Smooth muscle cell (in vitro differentiated cells): ENCODE results near the gene KLHL35. TPM values are rescaled to one million over a fixed set of nuclear protein-coding genes. Genes with fewer than 3 reads are reported as not detected.

Source experiments
- DNase-seq: peaks from one replicate; lab custom pipeline; 2025; ENCODE audit not compliant: unreplicated experiment; lab: John Stamatoyannopoulos, UW
- H2AFZ ChIP-seq: fragments of 200-600 bp; sonication (generic); 2 replicates; pipeline ENCODE4 v1.6.0; 2016; ENCODE audit warnings: antibody characterized with exemption, low read depth, mild to moderate bottlenecking
- H3F3A ChIP-seq: fragments of 200-600 bp; sonication (generic); 2 replicates; pipeline ENCODE4 v1.6.0; 2017; ENCODE audit warnings: antibody characterized with exemption, low read depth
- H3K27ac ChIP-seq: fragments of 200-600 bp; sonication (generic); 2 replicates; pipeline ENCODE4 v1.5.1; 2016; ENCODE audit warnings: low read depth, mild to moderate bottlenecking
- H3K27me3 ChIP-seq: fragments of 200-600 bp; sonication (generic); 2 replicates; pipeline ENCODE4 v1.6.1; 2016; ENCODE audit warnings: low read depth, mild to moderate bottlenecking
- H3K36me3 ChIP-seq: fragments of 200-600 bp; sonication (generic); 2 replicates; pipeline ENCODE4 v1.5.1; 2016; ENCODE audit warnings: low read depth
- H3K4me1 ChIP-seq: fragments of 200-600 bp; sonication (generic); 2 replicates; pipeline ENCODE4 v1.5.1; 2016; ENCODE audit warnings: low read depth
- H3K4me2 ChIP-seq: fragments of 200-600 bp; sonication (generic); 2 replicates; pipeline ENCODE4 v1.6.0; 2016; ENCODE audit warnings: mild to moderate bottlenecking
- H3K4me3 ChIP-seq: fragments of 200-600 bp; sonication (generic); 2 replicates; pipeline ENCODE4 v1.5.1; 2016; ENCODE audit warnings: mild to moderate bottlenecking
- H3K79me2 ChIP-seq: fragments of 200-600 bp; sonication (generic); 2 replicates; pipeline ENCODE4 v1.6.0; 2016; ENCODE audit warnings: low read depth, mild to moderate bottlenecking
- H3K9ac ChIP-seq: fragments of 200-600 bp; sonication (generic); 2 replicates; pipeline ENCODE4 v1.6.0; 2016; ENCODE audit warnings: low read depth
- H3K9me3 ChIP-seq: fragments of 200-600 bp; sonication (generic); replicated peaks from 2 replicates; pipeline ENCODE4 v1.5.1; 2016; ENCODE audit warnings: low read depth
- H4K20me1 ChIP-seq: fragments of 200-600 bp; sonication (generic); 2 replicates; pipeline ENCODE4 v1.6.0; 2016; ENCODE audit warnings: low read depth
- WGBS: methylation state at CpG from one replicate; pipeline ENCODE4 v1.1.7; 2016; ENCODE audit warnings: low lambda C conversion rate; 5-methylcytosine and 5-hydroxymethylcytosine counted together
- polyA plus RNA-seq: library from polyadenylated mRNA; unstranded; fragments of >200 nt; fragmentation: Nextera tagmentation; extraction: Ambion mirVana; gene quantifications from 2 replicates; pipeline ENCODE4 v1.2.1, GENCODE V29; 2016
- total RNA-seq: library from RNA; depleted of rRNA; stranded (reverse); fragments of >200 nt; gene quantifications from 2 replicates; pipeline ENCODE4 v1.2.3, GENCODE V29; 2014
- TF ChIP-seq, protein P1 (sequence below): fragments of 200-600 bp; sonication (generic); IDR thresholded peaks from 2 replicates; pipeline ENCODE4 v1.5.1; 2017; ENCODE audit warnings: borderline replicate concordance, mild to moderate bottlenecking, antibody characterized with exemption; ENCODE audit not compliant: insufficient read depth, poor library complexity, severe bottlenecking

Gene KLHL35
- total and polyA plus RNA-seq, 2 experiments from 2014 or later, result 1.0 to 3.0 TPM

DNA sequence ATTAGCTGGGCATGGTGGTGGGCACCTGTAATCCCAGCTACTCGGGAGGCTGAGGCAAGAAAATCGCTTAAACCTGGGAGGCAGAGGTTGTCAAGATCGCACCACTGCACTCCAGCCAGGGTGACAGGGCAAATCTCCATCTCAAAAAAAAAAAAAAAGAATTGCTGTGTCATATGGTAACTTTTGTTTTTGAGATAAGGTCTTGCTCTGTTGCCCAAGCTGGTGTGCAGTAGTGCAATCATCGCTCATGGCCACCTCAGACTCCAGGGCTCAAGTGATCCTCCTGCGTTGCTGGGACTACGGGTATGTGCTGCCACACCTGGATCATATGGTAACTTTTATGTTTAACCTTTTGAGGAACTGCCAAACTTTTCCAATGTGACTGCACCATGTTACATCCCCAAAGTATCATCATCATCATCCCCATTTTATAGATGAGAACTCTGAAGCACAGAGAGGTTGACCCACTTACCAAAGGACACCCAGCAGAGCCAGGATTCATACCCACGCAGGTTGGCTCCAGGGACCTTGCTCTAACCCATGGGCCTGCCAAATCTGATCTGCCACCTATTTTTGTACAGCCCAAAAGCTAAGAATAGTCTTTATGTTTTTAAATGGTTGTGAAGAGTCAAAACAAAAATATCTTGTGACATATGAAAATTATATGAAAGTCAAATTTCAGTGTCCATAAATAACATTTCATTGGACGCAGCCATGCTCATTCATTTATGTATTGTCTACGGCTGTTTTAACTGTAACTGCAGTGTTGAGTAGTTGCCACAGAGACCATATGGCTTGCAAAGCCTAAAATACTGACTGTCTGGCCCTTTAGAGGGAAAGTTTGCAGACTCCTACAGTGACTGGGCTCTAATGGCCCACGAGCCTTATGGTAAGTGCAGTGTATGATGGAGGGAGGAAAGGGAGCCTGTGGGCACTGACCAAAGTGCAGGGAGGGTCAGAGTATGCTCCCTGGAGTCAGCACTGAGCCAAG lies 47.5 kb upstream of the KLHL35 start:
- no peak for DNase-seq
- Histone ChIP-seq H4K20me1 (no peaks in the 10 kb centered on the region), H3F3A (no peaks in the 10 kb centered on the region), H3K79me2 (no peaks in the 10 kb centered on the region), H3K4me1 (peaks cover 3% of the 10 kb centered on the region), H3K4me3 (no peak overlapping the region), H3K27me3 (no peaks in the 10 kb centered on the region), H3K4me2 (no peak overlapping the region), H3K9ac (no peak overlapping the region), H3K36me3 (no peaks in the 10 kb centered on the region), H2AFZ (no peak overlapping the region), H3K27ac (no peak overlapping the region), H3K9me3 (no peaks in the 10 kb centered on the region)
- TF ChIP-seq, protein P1, sequence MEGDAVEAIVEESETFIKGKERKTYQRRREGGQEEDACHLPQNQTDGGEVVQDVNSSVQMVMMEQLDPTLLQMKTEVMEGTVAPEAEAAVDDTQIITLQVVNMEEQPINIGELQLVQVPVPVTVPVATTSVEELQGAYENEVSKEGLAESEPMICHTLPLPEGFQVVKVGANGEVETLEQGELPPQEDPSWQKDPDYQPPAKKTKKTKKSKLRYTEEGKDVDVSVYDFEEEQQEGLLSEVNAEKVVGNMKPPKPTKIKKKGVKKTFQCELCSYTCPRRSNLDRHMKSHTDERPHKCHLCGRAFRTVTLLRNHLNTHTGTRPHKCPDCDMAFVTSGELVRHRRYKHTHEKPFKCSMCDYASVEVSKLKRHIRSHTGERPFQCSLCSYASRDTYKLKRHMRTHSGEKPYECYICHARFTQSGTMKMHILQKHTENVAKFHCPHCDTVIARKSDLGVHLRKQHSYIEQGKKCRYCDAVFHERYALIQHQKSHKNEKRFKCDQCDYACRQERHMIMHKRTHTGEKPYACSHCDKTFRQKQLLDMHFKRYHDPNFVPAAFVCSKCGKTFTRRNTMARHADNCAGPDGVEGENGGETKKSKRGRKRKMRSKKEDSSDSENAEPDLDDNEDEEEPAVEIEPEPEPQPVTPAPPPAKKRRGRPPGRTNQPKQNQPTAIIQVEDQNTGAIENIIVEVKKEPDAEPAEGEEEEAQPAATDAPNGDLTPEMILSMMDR, result no peak
- 90% methylated on average over 10 of the region's 10 CpGs for WGBS

DNA sequence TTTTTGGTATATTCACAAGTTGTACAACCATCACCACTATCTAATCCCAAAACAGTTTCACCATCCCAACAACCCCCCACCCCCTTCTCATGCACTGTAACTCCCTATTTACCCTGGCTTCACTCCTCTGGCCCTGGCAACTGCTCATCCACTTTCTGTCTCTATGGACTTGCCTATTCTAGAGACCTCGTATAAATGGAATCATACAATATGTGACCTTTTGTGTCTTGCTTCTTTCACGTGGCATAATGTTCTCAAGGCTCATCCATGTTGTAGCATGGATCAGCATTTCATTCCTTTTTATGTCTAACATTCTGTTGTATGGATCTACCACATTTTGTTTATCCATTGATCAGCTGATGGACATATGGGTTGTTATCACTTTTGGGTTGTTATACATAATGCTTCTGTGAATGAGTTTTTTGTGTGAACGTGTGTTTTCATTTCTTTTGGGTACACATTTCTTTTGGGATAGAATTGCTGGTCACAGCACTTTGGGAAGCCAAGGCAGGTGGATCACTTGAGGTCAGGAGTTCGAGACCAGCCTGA lies 46.7 kb upstream of the KLHL35 start:
- H3K79me2 ChIP-seq, result no peaks in the 10 kb centered on the region
- no peaks in the 10 kb centered on the region for H3K27me3 ChIP-seq
- no peak overlapping the region for H3K9ac ChIP-seq
- H3K9me3 ChIP-seq, result no peaks in the 10 kb centered on the region
- no peak for DNase-seq
- no peak overlapping the region for H3K4me2 ChIP-seq
- no peaks in the 10 kb centered on the region for H3F3A ChIP-seq
- 91% methylated on average over 4 of the region's 4 CpGs for WGBS
- no peak overlapping the region for H3K4me3 ChIP-seq
- no peak overlapping the region for H3K27ac ChIP-seq
- no peak overlapping the region for H2AFZ ChIP-seq
- H4K20me1 ChIP-seq, result no peaks in the 10 kb centered on the region
- TF ChIP-seq, protein P1, result no peak
- no peaks in the 10 kb centered on the region for H3K36me3 ChIP-seq
- peaks cover 7% of the 10 kb centered on the region for H3K4me1 ChIP-seq

DNA sequence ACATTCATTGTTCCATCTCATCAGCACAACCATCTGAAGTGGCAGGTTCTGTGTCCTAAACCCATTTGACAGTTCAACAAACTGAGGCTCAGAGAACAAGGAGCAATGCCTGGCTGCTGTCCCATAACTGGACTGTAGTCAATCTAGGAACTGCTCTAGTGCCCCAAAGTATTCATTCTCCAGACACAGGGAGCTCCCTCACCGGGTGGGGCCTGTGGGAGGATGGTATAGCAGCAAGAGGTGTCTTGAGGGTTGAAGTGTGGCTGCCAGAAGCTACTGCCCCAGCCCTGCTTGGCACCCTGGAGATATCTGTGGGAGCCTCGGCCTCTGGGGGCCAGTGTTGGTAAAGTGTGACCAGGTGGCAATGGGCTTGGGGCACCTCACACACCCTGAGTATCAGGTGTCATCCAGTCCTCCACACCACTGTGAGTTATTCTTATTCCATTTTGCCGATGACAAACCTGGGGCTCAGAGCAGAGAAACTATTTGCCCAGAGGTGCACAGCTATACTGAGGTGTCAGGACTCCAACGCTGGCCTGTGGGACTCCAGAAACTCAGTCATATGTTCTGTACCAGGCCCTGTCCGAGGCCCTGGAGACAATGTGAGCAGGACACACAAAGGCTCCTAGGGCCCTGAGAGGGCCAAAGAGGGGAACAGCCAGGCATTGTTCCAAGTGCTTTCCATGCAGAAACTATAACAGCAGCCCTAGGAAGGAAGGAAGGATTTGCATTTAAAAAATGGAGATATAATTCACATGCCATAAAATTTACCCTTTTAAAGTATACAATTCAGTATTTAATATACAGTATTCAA lies 46.0 kb upstream of the KLHL35 start:
- Histone ChIP-seq H3K4me3 (no peak overlapping the region), H3K9ac (no peak overlapping the region), H3K4me2 (no peak overlapping the region), H3K27me3 (no peaks in the 10 kb centered on the region), H3K4me1 (peaks cover 7% of the 10 kb centered on the region), H3K79me2 (no peaks in the 10 kb centered on the region), H3K27ac (no peak overlapping the region), H2AFZ (no peak overlapping the region), H3F3A (no peaks in the 10 kb centered on the region), H3K36me3 (no peaks in the 10 kb centered on the region), H3K9me3 (no peaks in the 10 kb centered on the region), H4K20me1 (no peaks in the 10 kb centered on the region)
- 81% methylated on average over 5 of the region's 5 CpGs for WGBS
- TF ChIP-seq, protein P1, result no peak
- DNase-seq, result no peak
